ENCODE measurements around the gene PRR20G.

Gene PRR20G

GRCh38 chr3:127264794-127265514 lies 22.9 kb downstream of the PRR20G start:
- no peaks in the 10 kb centered on the region for H3K79me2 ChIP-seq (ENCODE audit: insufficient read depth, low read length)
- no peak overlapping the region for H3K9ac ChIP-seq (ENCODE audit: low read depth, low read length)
- no peak overlapping the region for H2AFZ ChIP-seq (ENCODE audit: low read depth, low read length)
- no peaks in the 10 kb centered on the region for H3K36me3 ChIP-seq (ENCODE audit: insufficient read depth, low read length)
- TF ChIP-seq, protein P1, sequence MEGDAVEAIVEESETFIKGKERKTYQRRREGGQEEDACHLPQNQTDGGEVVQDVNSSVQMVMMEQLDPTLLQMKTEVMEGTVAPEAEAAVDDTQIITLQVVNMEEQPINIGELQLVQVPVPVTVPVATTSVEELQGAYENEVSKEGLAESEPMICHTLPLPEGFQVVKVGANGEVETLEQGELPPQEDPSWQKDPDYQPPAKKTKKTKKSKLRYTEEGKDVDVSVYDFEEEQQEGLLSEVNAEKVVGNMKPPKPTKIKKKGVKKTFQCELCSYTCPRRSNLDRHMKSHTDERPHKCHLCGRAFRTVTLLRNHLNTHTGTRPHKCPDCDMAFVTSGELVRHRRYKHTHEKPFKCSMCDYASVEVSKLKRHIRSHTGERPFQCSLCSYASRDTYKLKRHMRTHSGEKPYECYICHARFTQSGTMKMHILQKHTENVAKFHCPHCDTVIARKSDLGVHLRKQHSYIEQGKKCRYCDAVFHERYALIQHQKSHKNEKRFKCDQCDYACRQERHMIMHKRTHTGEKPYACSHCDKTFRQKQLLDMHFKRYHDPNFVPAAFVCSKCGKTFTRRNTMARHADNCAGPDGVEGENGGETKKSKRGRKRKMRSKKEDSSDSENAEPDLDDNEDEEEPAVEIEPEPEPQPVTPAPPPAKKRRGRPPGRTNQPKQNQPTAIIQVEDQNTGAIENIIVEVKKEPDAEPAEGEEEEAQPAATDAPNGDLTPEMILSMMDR (IDR thresholded peaks at IDR 0.05; ENCODE audit: borderline replicate concordance, extremely low read depth, low read length, poor library complexity, severe bottlenecking): no peak
- no peak for TF ChIP-seq EZH2 (IDR thresholded peaks at IDR 0.05; ENCODE audit: borderline replicate concordance, low read depth, low read length, severe bottlenecking)
- H3K27ac ChIP-seq (ENCODE audit: low read length): no peak overlapping the region
- ATAC-seq (ENCODE audit: insufficient read depth, low read depth) (no peak), DNase-seq (no peak)
- H3K4me1 ChIP-seq (ENCODE audit: insufficient read depth, low read length): no peaks in the 10 kb centered on the region
- no peaks in the 10 kb centered on the region for H4K20me1 ChIP-seq (ENCODE audit: insufficient read depth, low read length)
- H3K27me3 ChIP-seq (ENCODE audit: insufficient read depth, low read length, poor library complexity): no peaks in the 10 kb centered on the region
- no peak overlapping the region for H3K4me2 ChIP-seq (ENCODE audit: insufficient read depth, low read length)
- H3K9me3 ChIP-seq (ENCODE audit: insufficient read depth, low read length, severe bottlenecking): peaks cover 8% of the 10 kb centered on the region
- H3K4me3 ChIP-seq (ENCODE audit: low read depth in 1 of 2, low read length in 2 of 2): no peak overlapping the region

DNA sequence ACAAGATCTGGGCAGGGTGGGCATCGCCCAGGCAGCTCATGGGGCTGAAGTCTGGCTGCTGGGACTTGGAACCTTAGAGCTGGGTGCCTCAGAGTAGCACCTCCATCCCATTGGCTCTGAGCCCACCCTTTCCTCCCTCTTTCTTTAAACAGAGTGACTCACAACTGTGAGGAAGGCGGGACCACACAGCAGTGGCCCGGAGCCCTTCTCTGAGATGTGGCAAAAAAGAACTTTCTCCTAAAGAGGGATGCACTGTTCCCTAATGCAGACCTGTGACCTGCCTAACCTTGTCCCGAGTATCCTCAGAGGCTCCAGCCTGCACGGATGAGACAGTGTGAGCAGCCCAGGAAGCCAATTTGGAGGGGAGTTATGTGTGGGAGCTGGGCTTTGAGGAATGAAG lies 23.6 kb downstream of the PRR20G start:
- Histone ChIP-seq H3K79me2 (ENCODE audit: insufficient read depth, low read length) (no peaks in the 10 kb centered on the region), H3K4me2 (ENCODE audit: insufficient read depth, low read length) (no peak overlapping the region), H3K4me3 (ENCODE audit: low read depth in 1 of 2, low read length in 2 of 2) (no peak overlapping the region), H3K27me3 (ENCODE audit: insufficient read depth, low read length, poor library complexity) (no peaks in the 10 kb centered on the region), H3K27ac (ENCODE audit: low read length) (no peak overlapping the region), H4K20me1 (ENCODE audit: insufficient read depth, low read length) (no peaks in the 10 kb centered on the region), H3K9ac (ENCODE audit: low read depth, low read length) (no peak overlapping the region), H3K9me3 (ENCODE audit: insufficient read depth, low read length, severe bottlenecking) (peaks cover 6% of the 10 kb centered on the region), H2AFZ (ENCODE audit: low read depth, low read length) (no peak overlapping the region), H3K36me3 (ENCODE audit: insufficient read depth, low read length) (no peaks in the 10 kb centered on the region), H3K4me1 (ENCODE audit: insufficient read depth, low read length) (no peaks in the 10 kb centered on the region)
- no peak for DNase-seq
- ATAC-seq (ENCODE audit: insufficient read depth, low read depth): no peak
- TF ChIP-seq EZH2 (IDR thresholded peaks at IDR 0.05; ENCODE audit: borderline replicate concordance, low read depth, low read length, severe bottlenecking): no peak
- TF ChIP-seq, protein P1 (IDR thresholded peaks at IDR 0.05; ENCODE audit: borderline replicate concordance, extremely low read depth, low read length, poor library complexity, severe bottlenecking): no peak

- H3K27me3 ChIP-seq (ENCODE audit: insufficient read depth, low read length, poor library complexity): no peaks in the 10 kb centered on the region
- H3K9me3 ChIP-seq (ENCODE audit: insufficient read depth, low read length, severe bottlenecking): peaks cover 6% of the 10 kb centered on the region
- no peaks in the 10 kb centered on the region for H3K4me1 ChIP-seq (ENCODE audit: insufficient read depth, low read length)
- no peaks in the 10 kb centered on the region for H4K20me1 ChIP-seq (ENCODE audit: insufficient read depth, low read length)
- no peaks in the 10 kb centered on the region for H3K79me2 ChIP-seq (ENCODE audit: insufficient read depth, low read length)
- ATAC-seq (ENCODE audit: insufficient read depth, low read depth): no peak
- no peak overlapping the region for H3K9ac ChIP-seq (ENCODE audit: low read depth, low read length)
- no peak overlapping the region for H3K4me3 ChIP-seq (ENCODE audit: low read depth in 1 of 2, low read length in 2 of 2)
- no peak overlapping the region for H3K4me2 ChIP-seq (ENCODE audit: insufficient read depth, low read length)
- no peaks in the 10 kb centered on the region for H3K36me3 ChIP-seq (ENCODE audit: insufficient read depth, low read length)
- DNase-seq: no peak
- H2AFZ ChIP-seq (ENCODE audit: low read depth, low read length): no peak overlapping the region
- TF ChIP-seq, protein P1 (IDR thresholded peaks at IDR 0.05; ENCODE audit: borderline replicate concordance, extremely low read depth, low read length, poor library complexity, severe bottlenecking): no peak
- no peak for TF ChIP-seq EZH2 (IDR thresholded peaks at IDR 0.05; ENCODE audit: borderline replicate concordance, low read depth, low read length, severe bottlenecking)
- no peak overlapping the region for H3K27ac ChIP-seq (ENCODE audit: low read length)
These were observed 24.1 kb downstream of the PRR20G start for GRCh38 chr3:127263586-127264231.
